T-helper 1 cell (primary cell): ENCODE results near the gene WDR77.

ENCODE experiments used
- DNase-seq, 5 donors: peaks; one replicate each; pipeline ENCODE4 v3.0.0-alpha.2; 2012 to 2020

Gene WDR77

DNA sequence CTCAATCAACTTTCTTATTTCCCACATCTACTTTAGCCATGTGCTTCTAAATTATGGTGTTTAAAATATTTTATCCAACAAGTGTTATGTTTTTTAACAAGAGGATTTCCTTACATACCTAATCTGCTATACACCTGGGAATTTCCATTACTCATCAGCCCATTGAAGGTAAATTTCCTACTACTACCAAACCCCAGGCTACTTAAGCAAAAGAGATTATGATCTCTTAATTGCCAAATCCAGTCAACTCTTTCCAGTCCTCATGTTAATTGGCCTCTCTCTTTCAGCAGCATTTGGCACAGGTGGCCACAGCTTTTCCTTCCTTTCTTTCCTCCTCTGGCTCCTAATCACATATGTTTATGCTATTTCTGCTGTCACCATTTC, 19.7 kb upstream of the WDR77 start:
- DNase-seq = no peak

DNA sequence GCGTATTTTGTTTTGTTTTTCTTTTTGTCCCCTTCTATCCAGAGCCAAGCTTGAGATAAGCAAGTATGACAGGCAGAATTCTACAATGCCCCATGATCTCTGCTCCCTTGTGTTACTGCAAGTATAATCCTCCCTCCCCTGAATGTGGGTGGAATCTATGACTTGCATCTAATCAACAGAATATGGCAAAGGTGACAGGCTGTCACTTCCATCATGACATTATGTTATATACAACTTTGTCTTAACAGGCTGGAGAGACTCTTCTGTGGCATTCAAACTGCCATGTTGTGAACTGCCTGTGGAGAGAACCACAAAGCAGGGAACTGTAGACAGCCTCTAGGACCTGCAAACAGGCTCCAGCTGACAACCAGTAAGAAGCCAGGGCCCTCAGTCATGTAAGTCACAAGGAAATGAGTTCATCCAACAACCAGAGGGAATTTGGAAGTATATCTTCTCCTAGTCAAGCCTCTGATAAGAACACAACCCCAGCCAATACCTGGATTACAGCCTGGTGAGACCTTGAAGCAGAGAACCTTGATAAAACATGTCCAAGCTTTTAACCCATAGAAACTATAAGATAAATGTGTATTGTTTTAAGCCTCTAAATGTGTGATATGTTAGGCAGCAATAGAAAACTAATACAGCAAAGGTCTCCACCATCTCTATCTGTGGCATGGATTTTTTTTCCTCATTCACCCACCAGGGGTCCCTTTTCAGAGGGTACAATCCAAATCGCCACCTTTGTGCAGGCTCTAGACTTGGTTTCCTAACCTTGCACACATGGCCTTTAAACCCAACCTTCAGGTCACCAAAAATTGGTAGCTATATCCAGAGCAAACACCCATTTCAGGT, 19.0 kb upstream of the WDR77 start:
- no peak for DNase-seq

DNA sequence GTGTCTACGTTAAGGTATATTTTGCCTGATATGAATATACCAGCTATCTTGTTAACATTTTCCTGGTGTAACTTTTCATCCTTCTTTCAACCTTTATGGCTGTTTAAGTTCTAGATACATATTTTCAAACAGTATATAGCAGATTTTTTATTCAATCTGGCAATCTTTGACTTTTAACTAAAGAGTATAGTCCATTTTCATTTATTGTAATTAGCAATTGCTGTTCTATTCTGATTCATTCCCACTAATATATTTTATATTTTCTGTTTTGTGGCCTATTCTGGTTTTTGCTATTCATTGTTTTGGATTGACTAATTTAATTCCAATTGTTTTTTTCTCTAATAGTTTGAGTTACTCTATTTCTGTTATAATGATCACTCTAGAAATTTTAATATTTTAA, 17.4 kb upstream of the WDR77 start:
- no peak for DNase-seq

DNA sequence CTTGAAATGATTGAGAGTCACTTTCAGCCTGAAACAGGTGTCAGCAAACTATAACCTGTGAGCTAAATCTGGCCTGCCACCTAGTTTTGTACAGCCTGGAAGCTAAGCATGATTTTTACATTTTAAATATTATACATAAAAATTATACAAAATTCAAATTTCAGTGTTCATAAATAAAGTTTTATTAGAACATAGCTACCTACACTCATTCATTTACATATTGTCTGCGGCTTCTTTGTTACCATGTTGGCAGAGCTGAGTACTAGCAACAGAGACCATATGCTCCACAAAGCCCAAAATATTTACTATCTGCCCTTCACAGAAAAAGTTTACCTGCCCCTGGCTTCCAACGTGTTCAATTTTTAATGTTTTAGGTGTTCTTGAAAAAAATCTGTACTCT, 16.7 kb upstream of the WDR77 start:
- DNase-seq = no peak

DNA sequence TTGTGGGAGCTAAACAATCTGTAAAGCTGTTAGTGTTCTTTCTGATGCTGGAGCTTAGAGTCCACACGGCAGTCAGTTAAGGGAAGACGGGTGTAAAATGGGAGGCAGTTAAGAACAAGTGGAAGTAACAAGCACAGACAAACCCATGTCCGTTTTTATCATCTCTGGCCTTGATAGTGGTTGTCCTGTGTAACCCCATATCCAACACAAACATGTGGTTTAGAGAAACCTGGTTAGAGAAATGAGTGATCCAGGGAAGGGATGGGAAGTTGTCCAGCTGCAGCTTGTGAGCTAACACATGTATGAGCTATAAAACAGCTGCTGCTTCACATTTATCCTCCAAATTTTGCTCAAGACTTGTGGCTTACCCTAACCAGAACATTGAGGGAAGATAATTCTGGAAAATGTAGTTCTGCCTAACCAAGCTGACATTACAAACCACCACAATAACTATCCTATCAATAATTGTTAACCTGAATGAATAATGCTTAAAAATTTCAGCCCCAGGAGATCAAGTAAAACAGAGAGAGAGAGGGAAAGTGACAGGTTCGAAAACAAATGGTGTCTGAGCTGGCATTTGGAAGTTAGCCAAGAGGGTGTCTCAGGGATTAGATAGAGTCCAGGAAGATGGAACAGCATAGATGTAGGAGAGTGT, 14.1 kb upstream of the WDR77 start:
- DNase-seq = no peak

DNA sequence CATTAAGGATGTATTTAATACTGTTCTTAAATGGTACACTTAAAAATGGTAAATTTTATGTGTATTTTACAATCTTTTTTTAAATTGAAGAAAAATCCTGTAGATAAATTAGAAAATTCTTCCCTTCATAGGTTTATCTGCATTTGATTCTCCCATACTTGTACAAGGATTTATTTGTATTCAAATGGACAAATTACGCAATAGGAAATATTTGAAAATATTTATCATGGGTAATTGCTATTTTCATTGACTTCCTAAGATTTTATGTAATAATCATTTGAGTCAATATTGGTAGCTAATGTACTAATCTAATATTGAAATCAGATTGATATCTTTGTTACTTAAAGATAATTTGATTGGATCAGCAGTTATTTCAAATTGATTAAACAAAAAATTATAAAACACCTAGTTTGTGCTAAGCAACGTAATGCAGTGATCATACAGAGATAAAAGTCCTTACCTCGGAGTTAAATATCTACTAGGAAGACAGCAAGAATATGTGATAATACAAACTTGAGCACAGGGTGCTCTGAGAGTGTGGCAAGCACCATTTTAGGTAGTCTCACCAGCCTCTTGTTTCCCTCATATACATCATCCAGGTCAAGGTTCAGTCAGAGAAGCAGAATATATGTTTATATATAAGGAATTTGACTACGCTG, 13.4 kb upstream of the WDR77 start:
- no peak for DNase-seq

DNA sequence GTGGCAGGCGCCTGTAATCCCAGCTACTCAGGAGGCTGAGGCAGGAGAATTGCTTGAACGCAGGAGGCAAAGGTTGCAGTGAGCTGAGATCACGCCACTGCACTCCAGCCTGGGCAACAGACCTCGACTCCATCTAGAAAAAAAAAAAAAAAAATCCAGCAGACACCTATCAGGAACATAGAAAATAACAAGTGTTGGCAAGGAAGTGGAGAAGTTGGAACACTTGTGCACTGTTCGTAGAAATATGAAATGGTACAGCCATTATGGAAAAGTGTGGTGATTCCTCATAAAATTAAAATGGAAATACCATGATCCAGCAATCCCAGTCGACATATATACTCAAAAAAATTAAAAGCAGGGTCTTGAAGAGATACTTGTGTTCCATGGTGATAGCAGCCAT, 12.7 kb upstream of the WDR77 start:
- no peak for DNase-seq

DNA sequence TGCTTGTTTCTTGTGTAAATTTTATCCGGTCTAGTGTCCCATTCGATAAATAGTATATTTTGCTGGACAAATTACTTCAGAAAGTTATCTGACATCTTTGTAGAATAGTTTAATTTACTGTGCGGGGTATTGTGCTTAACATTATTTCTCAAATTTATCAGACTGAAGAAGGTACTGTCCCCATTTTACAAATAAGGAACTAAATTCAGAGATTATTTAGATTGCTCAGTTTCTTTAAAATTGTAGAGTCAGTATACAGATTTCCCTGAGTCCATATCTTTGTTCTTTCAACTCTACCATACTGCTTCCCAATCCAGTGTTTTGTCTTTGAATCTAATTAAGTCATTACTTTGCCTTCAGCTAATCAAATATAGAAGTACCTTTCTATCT, 6.6 kb upstream of the WDR77 start:
- DNase-seq = no peak

DNA sequence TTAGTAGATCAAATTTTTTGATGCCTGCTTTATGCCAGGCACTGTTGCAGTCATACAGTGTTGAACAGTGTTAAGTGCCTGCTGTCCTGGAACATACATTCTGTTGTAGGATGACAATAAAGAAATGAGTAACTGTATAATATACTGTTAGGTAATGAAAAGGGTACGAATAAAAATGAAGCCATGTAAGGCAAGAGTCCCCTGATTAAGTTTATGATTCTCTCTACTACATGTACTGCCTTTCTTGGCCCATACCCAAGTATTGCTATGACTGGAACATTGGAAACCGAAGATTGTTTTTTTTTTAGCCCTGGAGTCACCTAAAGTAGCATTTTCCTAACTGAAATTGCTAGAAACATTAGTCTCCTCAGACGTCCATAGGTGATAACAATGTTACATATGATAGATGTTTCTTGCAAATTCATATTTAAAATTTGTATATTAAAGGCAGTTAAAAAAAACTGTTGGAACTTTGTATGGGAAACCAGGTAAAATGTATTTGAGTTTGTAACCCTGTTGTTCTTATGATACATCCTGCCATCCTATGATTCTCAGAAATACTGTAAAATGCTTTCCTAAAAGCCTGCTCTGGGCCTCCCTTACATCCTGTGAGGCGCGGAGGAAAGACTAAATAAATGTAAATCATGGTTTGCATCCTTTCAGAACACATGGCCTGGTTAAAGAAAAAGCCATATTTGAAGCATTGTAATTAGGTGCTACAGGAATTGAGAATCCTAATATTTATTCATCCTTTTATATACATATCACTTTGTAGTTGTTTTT, 6.0 kb upstream of the WDR77 start:
- peak in 1 of 5 donors; percentile 76 for DNase-seq

DNA sequence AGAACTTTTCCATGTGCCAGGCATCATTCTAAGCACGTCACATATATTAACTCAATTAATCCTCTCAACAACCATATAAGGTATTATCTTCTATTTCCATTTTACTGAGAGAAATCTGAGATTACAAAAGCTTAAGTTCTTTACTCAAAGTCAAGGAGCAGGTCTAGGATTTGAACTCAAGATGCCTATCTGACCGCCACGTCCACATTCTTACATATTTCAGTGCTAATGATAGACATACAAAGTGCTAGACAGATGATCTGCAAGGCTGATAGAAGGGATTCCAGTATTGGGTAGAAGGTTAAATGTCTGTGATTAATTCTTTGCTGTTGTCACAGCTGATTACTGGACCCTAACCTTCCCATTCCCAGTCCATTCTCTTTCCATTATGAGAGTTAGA, 4.7 kb upstream of the WDR77 start:
- DNase-seq = no peak

DNA sequence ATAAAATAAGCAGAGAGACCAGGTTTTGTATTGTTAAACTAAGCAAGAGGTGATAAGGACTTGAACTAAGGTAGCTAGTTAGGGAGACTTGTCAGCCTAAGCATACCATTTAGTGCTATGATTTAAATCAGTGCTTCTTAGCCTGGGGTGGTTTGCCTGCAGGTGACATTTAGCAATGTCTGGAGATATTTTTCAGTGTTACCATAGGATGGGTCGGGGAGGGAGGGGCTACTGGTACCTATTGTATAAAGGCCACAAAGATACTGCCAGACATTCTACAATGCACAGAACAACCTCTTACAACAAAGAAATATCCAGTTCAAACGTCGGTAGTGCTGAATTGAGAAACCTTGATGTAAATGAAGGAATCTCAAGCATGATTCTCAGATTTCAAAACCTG, 3.5 kb upstream of the WDR77 start:
- DNase-seq = no peak

DNA sequence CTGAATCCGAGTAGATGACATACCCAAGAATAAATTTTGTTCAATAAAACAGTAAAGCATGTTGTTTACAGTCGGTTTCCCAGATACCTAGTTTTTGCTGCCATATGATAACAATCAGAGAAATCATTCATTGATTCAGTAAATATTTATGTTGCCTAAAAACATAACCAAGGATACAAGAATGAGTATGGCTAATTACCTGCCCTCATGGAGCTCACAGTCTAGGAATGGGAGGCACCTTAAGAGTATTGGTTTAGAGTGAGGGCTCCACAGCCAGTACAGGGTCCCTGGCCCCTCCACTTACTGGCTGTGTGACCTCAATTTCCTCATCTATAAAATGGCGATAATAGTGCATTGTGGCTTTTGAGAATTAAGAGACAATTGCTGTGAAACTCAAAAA, 1.1 kb upstream of the WDR77 start:
- no peak for DNase-seq

DNA sequence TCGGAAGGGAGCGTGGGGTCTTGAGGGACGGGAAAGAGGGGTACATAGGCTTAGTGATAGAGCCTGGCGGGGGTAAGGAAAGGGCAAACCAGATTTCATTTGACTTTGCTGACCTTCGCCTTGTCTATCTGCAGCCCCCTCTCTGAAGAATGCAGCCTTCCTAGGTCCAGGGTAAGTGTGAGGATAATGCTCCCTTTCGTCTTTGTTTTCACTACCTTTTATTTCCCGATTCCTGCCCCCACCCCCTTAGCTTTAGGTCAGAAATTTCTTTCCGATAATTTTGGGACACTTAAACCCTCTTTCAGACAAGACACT, 604 bp upstream of the WDR77 start:
- no peak for DNase-seq

DNA sequence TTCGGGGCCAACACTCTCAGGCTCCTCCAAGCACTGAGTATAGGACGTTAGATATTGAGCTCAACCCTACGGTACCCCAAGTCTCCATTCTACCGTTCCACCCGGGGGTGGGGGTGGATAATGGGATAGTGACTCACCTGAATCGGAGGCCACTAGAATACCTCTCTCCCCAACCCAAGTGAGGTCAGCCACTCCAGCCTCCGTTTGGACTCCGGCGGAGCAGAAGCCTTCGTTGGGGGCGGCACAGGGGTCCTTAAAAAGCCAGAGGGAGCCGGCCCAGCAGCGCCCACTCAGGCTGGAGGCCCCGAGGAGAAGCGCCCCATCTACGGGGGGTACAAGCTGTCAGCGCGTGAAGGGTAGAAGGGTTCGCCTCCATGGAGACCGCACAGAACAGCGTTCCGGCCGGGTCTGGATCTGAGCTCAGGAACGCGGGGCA, 556 bp downstream of the WDR77 start:
- DNase-seq = peak in 2 of 5 donors; percentile 6 to 14

DNA sequence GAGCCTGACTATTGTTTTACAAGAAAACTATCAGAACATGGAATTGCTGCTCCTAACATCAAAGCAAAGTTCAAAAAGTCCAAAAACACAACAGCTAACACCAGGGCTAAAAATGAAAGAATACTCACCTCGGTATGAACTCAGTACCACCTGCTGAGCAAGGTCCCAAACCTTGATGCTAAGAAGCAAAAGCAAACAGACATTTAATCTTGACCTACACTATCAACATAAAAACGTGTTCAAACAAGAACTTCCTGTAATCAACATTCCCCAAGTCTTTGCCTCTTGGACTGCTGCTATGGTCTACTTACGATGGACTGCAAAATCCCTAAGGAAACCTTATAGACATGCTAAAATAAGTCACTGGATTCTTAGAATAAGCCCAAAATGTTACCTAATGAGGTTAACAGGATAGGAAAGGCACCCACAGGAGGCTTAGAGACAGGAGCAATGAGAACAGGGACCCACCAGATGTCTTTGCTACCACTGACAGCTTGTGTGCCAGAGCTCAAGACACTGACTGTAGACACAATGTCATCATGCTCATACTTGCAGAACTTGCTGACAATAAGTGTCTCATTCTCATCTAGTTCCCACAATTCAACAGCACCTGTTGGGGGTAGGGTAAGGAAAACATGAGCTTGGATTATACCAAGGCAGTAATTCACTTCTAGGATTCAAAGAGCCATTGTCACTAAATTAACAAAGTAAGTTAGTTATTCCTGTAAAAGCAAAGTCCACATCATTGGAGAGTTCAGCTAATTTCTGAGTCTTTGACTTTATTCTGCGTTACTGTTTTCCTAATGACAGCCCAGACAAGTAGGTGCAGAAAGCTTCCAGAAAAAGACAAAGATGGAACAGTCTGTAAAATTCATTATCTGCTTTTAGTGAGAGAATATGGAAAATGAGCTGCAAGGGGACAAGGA, 1.8 kb downstream of the WDR77 start:
- DNase-seq = peak in 1 of 5 donors; percentile 15

DNA sequence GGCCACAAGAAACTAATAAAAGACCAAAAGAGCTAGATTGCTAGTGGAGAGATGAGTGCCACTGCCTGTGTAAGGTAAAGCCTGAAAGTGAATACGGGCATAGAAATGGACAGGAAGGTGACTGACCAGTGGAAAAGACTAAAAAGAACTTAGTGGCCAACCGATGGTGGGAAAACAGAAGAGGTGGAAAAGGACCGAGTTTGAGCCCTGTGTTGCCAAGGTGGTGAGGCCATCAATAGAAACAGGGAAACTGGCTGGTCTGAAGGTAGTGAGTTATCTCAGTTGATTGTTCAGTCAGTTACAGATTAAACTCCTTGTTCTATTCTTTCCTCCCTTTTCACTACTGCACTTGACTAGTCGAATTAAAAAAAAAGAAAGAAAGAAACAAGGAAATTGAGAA, 2.5 kb downstream of the WDR77 start:
- DNase-seq = no peak

DNA sequence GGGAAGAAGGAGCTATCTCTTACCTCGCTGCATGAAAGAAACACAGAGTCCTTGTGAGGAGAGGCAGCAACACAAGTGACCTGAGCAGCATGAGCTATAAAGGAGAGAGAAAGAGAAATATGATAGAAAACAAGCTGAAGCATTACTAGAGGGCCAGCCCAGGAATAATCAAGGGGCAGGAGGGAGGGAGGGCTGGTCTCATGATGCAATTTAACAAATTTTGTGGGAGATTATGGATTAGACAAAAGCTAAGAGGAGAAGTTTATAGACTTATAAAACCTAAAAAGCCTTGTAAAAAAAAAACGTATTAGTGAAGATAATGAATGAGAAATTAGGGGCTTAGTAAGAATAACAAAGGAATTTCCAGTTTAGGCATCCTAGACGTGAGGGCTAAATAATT, 5.0 kb downstream of the WDR77 start:
- no peak for DNase-seq

DNA sequence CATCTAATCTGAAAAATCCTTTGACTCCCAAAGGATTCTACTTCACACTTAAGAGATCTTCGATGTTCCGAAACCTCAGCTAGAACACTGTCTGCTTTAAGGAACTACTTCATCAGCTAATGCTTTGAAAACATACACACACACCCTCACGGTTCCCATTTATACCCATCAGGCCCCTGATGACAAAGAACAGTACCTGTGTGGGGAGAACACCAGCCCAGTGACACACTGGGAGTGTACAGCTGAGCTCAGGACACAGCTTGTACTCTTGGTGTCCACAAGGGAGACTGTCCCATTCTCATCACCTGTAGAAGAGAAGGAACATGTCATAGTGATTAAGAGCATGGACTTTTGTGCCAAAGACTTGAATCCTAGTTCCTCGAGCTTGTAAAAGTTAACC, 6.6 kb downstream of the WDR77 start:
- no peak for DNase-seq

DNA sequence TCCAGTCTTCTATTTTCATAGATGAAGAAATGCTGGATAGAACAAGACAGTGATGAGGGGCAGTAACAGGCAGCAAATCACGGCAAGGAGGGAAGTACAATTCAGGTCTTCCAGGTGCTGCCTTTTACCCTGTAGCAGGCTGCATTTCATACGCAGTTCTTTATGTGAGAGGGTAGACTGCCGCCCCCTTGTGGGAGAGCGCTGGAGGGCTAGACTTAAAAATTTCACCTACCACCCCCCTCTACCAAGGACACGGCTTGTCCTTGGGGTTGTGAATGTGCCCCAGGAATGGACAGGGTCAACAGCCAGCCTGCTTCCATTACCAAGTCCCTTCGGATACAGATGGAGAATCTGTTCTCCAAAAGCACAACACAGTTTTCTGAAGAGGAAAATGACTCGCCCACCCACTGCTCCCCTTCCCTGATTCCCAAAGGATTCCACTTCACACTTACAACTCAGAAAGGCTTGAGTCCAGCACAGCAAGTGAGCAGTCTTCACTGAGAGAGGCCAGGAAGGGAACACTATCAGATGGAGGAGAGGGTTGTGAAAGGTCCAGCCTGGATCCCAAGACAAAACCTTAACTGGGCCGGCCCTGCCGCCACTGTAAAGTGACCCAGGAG, 7.4 kb downstream of the WDR77 start:
- peak; percentile 13 to 62 (median 50) for DNase-seq

DNA sequence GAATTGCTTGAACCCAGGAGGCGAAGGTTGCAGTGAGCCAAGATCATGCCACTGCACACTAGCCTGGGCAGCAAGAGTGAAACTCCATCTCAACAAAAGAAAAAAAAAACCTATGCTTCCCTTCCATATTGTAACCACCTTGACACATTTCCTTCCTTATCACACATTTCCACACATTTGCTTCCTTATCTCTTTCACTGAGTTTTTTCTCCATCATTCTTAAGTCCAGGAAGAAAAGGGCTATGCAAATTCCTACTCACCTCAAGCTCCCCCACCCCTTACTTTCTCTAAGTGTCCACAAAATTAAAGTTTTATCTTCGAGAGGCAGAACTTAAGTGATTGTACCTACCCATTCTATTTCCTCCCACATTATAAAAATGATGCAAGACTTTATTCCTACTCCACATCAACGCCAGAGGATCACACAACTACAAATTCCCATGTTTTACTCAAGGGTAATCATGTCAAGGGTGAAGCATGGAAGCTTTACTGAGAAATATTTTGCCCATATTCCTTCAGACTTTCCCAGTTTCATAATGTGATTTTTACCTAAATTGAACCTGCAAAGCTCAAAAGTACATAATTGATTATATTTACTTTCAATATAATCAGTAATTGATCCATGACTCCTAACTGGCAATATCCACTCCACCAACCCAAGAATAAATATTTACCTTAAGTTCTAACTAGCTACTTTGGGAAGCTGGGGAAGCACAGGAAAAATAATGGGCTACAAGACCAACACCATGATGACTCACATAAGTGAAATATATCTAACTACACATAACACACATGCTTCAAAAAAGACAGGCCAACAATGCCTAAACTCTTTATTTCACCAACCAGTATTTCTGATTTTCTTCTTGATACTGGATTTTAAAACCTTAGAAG, 9.3 kb downstream of the WDR77 start:
- no peak for DNase-seq

DNA sequence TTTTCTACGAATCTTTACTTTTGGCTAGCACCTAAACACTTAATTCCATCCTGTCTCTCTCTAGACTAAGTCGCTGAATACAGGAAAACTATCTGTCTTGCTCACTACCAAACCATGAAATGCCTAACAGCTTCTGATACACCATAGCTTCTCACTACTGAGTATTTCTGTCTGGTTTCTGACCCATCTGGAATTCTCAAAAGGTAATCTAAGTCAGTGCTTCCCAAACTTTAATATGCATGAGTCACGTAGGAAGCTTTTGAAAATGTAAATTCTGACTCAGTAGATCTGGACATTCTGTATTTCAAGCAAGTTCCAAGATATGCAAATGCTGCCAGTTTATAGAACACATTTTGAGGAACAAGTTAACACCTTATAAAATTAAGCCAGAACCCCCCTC, 12.3 kb downstream of the WDR77 start:
- no peak for DNase-seq
